Aorta (tissue), 5 donors: ENCODE data around the gene CAMTA2. TPM values are rescaled to one million over a fixed set of nuclear protein-coding genes. Genes with fewer than 3 reads are reported as not detected.

Source experiments
- ATAC-seq: fragments of 200-7000 bp; cut with Tn5 transposase; one replicate; pipeline ENCODE4 v1.9.1; 2022; ENCODE audit warnings: moderate library complexity; ENCODE audit not compliant: low FRiP score
- DNase-seq, 2 donors: peaks; one replicate each; pipeline ENCODE4 v3.0.0-alpha.2; 2020
- H3K27ac ChIP-seq, 2 donors: one replicate each; pipeline ENCODE4 v1.5.1; 2013; ENCODE audit warnings: low read length in 2 of 2, mild to moderate bottlenecking in 2 of 2, moderate library complexity in 2 of 2, control low read depth in 1 of 2, inconsistent platforms in 1 of 2, low read depth in 1 of 2
- H3K27me3 ChIP-seq, 2 donors: one replicate each; pipeline ENCODE4 v1.6.1; 2013; ENCODE audit warnings: control low read depth in 1 of 2, low read length in 1 of 2, mild to moderate bottlenecking in 1 of 2, moderate library complexity in 1 of 2; ENCODE audit not compliant: insufficient read depth in 2 of 2, control insufficient read depth in 1 of 2
- H3K36me3 ChIP-seq, 2 donors: one replicate each; pipeline ENCODE4 v1.6.1; 2013; ENCODE audit warnings: control low read depth in 1 of 2, low read length in 1 of 2, mild to moderate bottlenecking in 1 of 2; ENCODE audit not compliant: insufficient read depth in 2 of 2, control insufficient read depth in 1 of 2
- H3K4me1 ChIP-seq, 2 donors: one replicate each; pipeline ENCODE4 v1.6.1; 2013; ENCODE audit warnings: low read length in 2 of 2, control low read depth in 1 of 2, mild to moderate bottlenecking in 1 of 2, moderate library complexity in 1 of 2; ENCODE audit not compliant: insufficient read depth in 2 of 2, control insufficient read depth in 1 of 2
- H3K4me3 ChIP-seq, 2 donors: one replicate each; pipeline ENCODE4 v1.5.1; 2013; ENCODE audit warnings: low read length in 2 of 2, control low read depth in 1 of 2, mild to moderate bottlenecking in 1 of 2
- H3K9me3 ChIP-seq: one replicate; pipeline ENCODE4 v1.6.1; 2013; ENCODE audit warnings: mild to moderate bottlenecking, low read length; ENCODE audit not compliant: control insufficient read depth
- WGBS, 2 donors: extraction: QIAGEN DNeasy Blood & Tissue Kit; methylation state at CpG; one replicate each; pipeline ENCODE4 v1.1.7; 2013; 5-methylcytosine and 5-hydroxymethylcytosine counted together
- intact Hi-C, 2 donors: fragments of 100-400 bp; cut with DNase I; formaldehyde crosslinking; loops; one replicate each; pipeline versions ENCODE4 v1.14.2 to v1.15.0; 2022
- polyA plus RNA-seq, 2 donors: library from polyadenylated mRNA; stranded (reverse); fragments of 200-250 nt; gene quantifications; one replicate each; pipeline ENCODE4 v1.2.3, GENCODE V29; 2013
- total RNA-seq, 2 donors: library from RNA; stranded (reverse); fragmentation: NEBNext Ultra II Directional; extraction: Animal tissue kit (Norgen Biotek cat#: 25700); gene quantifications; one replicate each; pipeline ENCODE4 v1.2.1, GENCODE V29; 2021
- donor health status: healthy with polysubstance abuse.
- donor health status: Bipolar disorder and iron deficiency.
- donor health status: DM: no; HTN: no; CAD: no.
- donor health status: DM: no; HTN: no; CAD: no.
- donor health status: DM: yes; HTN: yes; CAD: no.

CAMTA2 gene
- total and polyA plus RNA-seq, 4 donors: 21.7 to 68.1 (median 64.8) TPM

- intact Hi-C loops: loop anchor here in 1 of 2 donors (1.0 to 5.0 kb wide), 2 partner anchors 30 to 50 kb away; partner anchors contain the start of genes PFN1 and SPAG7
- Histone ChIP-seq H3K9me3 (no peaks in the 10 kb centered on the region), H3K4me1 (no peaks in the 10 kb centered on the region), H3K36me3 (no peaks in the 10 kb centered on the region), H3K27me3 (no peaks in the 10 kb centered on the region), H3K27ac (peak within 1 kb of the TSS; percentile 64 to 86), H3K4me3 (peak within 1 kb of the TSS; percentile 62 to 87)
- WGBS, 2 donors: 0 to 1% methylated on average over 76 to 93 of the region's 93 CpGs
- ATAC-seq: peak; percentile 96
- peak; percentile 96 to 97 for DNase-seq
Measured at GRCh38 chr17:4997302-4998026, 10.0 kb upstream of the CAMTA2 start, which contains the start of the genes INCA1 and KIF1C. TSS of gene INCA1 (minus strand) at chr17:4997522. CDS start at chr17:4994437, 3,085 bp downstream. TSS of gene KIF1C (plus strand) at chr17:4997950. CDS start at chr17:5000247, 2,297 bp downstream.

GRCh38 chr17:4994081-4994595 lies 6.7 kb upstream of the CAMTA2 start:
- Histone ChIP-seq H3K27me3 (no peaks in the 10 kb centered on the region), H3K36me3 (no peaks in the 10 kb centered on the region), H3K9me3 (no peaks in the 10 kb centered on the region), H3K4me3 (no peak overlapping the region), H3K27ac (no peak overlapping the region), H3K4me1 (no peaks in the 10 kb centered on the region)
- 85 to 88% methylated on average over 6 of the region's 6 CpGs for WGBS, 2 donors
- intact Hi-C loops: no loop called here
- DNase-seq: no peak
- no peak for ATAC-seq

GRCh38 chr17:4987767-4988567 lies 492 bp upstream of the CAMTA2 start:
- no peaks in the 10 kb centered on the region for H3K27me3 ChIP-seq
- peak in 1 of 2 donors; percentile 65 for DNase-seq
- ATAC-seq: peak; percentile 47
- H3K4me1 ChIP-seq: peaks cover 0 to 3% of the 10 kb centered on the region in 2 donors
- 1% methylated on average over 30 of the region's 30 CpGs for WGBS, 2 donors
- intact Hi-C loops: loop anchor here (10.0 kb wide), 1 partner anchor 83 kb away; the partner anchor contains the start of gene CHRNE (in 2 of the 2)
- H3K27ac ChIP-seq: peak overlapping the region; percentile 10 to 90
- no peaks in the 10 kb centered on the region for H3K36me3 ChIP-seq
- no peaks in the 10 kb centered on the region for H3K9me3 ChIP-seq
- H3K4me3 ChIP-seq: peak overlapping the region; percentile 67 to 93

- H3K27me3 ChIP-seq: no peaks in the 10 kb centered on the region
- intact Hi-C loops: loop anchor here (10.0 kb wide), 1 partner anchor 82 kb away; the partner anchor contains the start of gene CHRNE (in 2 of the 2)
- DNase-seq: no peak
- WGBS, 2 donors: 33 to 39% methylated on average over 5 of the region's 5 CpGs
- ATAC-seq: no peak
- H3K4me3 ChIP-seq: peak overlapping the region; percentile 67 to 93
- peak overlapping the region in 1 of 2 donors; percentile 13 for H3K27ac ChIP-seq
- H3K4me1 ChIP-seq: peaks cover 0 to 3% of the 10 kb centered on the region in 2 donors
- H3K36me3 ChIP-seq: no peaks in the 10 kb centered on the region
- no peaks in the 10 kb centered on the region for H3K9me3 ChIP-seq
Measured at GRCh38 chr17:4986403-4986802, 1.1 kb downstream of the CAMTA2 start.

- Histone ChIP-seq H3K9me3 (no peaks in the 10 kb centered on the region), H3K27me3 (no peaks in the 10 kb centered on the region), H3K36me3 (peaks cover 0 to 4% of the 10 kb centered on the region in 2 donors), H3K27ac (no peak overlapping the region), H3K4me1 (peaks cover 0 to 3% of the 10 kb centered on the region in 2 donors), H3K4me3 (no peak overlapping the region)
- ATAC-seq: no peak
- intact Hi-C loops: loop anchor here (5.0 to 10.0 kb wide), 2 partner anchors 78 to 80 kb away; partner anchors contain the start of gene CHRNE (in 2 of the 2)
- 55 to 65% methylated on average over 5 of the region's 5 CpGs for WGBS, 2 donors
- no peak for DNase-seq
Measured at GRCh38 chr17:4982305-4982704, 5.2 kb downstream of the CAMTA2 start.

- 35 to 38% methylated on average over 6 of the region's 6 CpGs for WGBS, 2 donors
- Histone ChIP-seq H3K27ac (no peak overlapping the region), H3K36me3 (peaks cover 0 to 8% of the 10 kb centered on the region in 2 donors), H3K9me3 (no peaks in the 10 kb centered on the region), H3K4me1 (no peaks in the 10 kb centered on the region), H3K27me3 (no peaks in the 10 kb centered on the region), H3K4me3 (no peak overlapping the region)
- peak; percentile 71 for ATAC-seq
- intact Hi-C loops: loop anchor here (2.0 to 10.0 kb wide), 3 partner anchors 76 to 82 kb away; partner anchors contain the start of gene CHRNE (in 2 of the 2)
- DNase-seq: no peak
Measured at GRCh38 chr17:4980644-4981216, 6.7 kb downstream of the CAMTA2 start.

GRCh38 chr17:4978726-4979125 lies 8.7 kb downstream of the CAMTA2 start:
- Histone ChIP-seq H3K27ac (no peak overlapping the region), H3K36me3 (peaks cover 0 to 9% of the 10 kb centered on the region in 2 donors), H3K27me3 (no peaks in the 10 kb centered on the region), H3K9me3 (no peaks in the 10 kb centered on the region), H3K4me1 (no peaks in the 10 kb centered on the region), H3K4me3 (no peak overlapping the region)
- intact Hi-C loops: no loop called here
- no peak for ATAC-seq
- DNase-seq: no peak

- no peak for ATAC-seq
- Histone ChIP-seq H3K9me3 (no peaks in the 10 kb centered on the region), H3K27ac (peak overlapping the region in 1 of 2 donors; percentile 32), H3K4me3 (no peak overlapping the region), H3K4me1 (no peaks in the 10 kb centered on the region), H3K27me3 (no peaks in the 10 kb centered on the region), H3K36me3 (peaks cover 0 to 15% of the 10 kb centered on the region in 2 donors)
- WGBS, 2 donors: 59 to 63% methylated on average over 9 of the region's 9 CpGs
- no peak for DNase-seq
- intact Hi-C loops: no loop called here
Measured at GRCh38 chr17:4974115-4974670, 13.3 kb downstream of the CAMTA2 start.
